OCI-LY7 (cell line): Measurements from ENCODE around the gene UBE2J2.

Source experiments
- CTCF ChIP-seq: fragments of 200-600 bp; sonication (generic); conservative IDR thresholded peaks from 2 replicates; pipeline ENCODE4 v1.5.1; 2014; ENCODE audit warnings: mild to moderate bottlenecking, antibody characterized with exemption, low read length, moderate library complexity, mixed read lengths
- EZH2phosphoT487 ChIP-seq: fragments of 200-600 bp; sonication (generic); IDR thresholded peaks from 2 replicates; pipeline ENCODE4 v1.6.1; 2018; ENCODE audit warnings: low read depth, borderline replicate concordance, mild to moderate bottlenecking, mixed run types, antibody characterized with exemption, low read length, moderate library complexity, mixed read lengths

- TF ChIP-seq CTCF (no peak), EZH2phosphoT487 (no peak)
These were observed 9.6 kb downstream of the UBE2J2 start for GRCh38 chr1:1264026-1264425.
